Thymus (tissue), 11 donors: Measurements from ENCODE around the gene IFNL4. TPM values are rescaled to one million over a fixed set of nuclear protein-coding genes. Genes with fewer than 3 reads are reported as not detected.
"Not testable (repeated sequence)": the region's sequence is repeated elsewhere in the genome, so short reads cannot be mapped to it uniquely, and the experiment has no call there.

Source experiments
- DNase-seq, 9 donors: peaks; one replicate each; pipeline ENCODE4 v3.0.0-alpha.2; 2013; ENCODE audit warnings: low spot score in 9 of 9, low read depth in 6 of 9, missing footprints in 1 of 9
- H3K27ac ChIP-seq, 2 donors: one replicate each; pipeline ENCODE4 v1.5.1; 2013; ENCODE audit warnings: control low read depth in 1 of 2, low read depth in 1 of 2, low read length in 1 of 2, mild to moderate bottlenecking in 1 of 2, moderate library complexity in 1 of 2
- H3K27me3 ChIP-seq, 2 donors: one replicate each; pipeline ENCODE4 v1.5.1; 2013; ENCODE audit warnings: low read length in 1 of 2; ENCODE audit not compliant: control insufficient read depth in 2 of 2, insufficient read depth in 1 of 2
- H3K36me3 ChIP-seq, 2 donors: one replicate each; pipeline ENCODE4 v1.5.1; 2013; ENCODE audit warnings: low read length in 1 of 2, mild to moderate bottlenecking in 1 of 2, moderate library complexity in 1 of 2; ENCODE audit not compliant: control insufficient read depth in 2 of 2, insufficient read depth in 2 of 2
- H3K4me1 ChIP-seq, 2 donors: one replicate each; pipeline ENCODE4 v1.5.1; 2013; ENCODE audit warnings: low read length in 2 of 2; ENCODE audit not compliant: control insufficient read depth in 2 of 2, insufficient read depth in 2 of 2
- H3K4me3 ChIP-seq, 2 donors: one replicate each; pipeline ENCODE4 v1.5.1; 2013; ENCODE audit warnings: low read length in 2 of 2, control low read depth in 1 of 2, mild to moderate bottlenecking in 1 of 2
- H3K9me3 ChIP-seq, 2 donors: one replicate each; pipeline ENCODE4 v1.5.1; 2013; ENCODE audit warnings: low read length in 1 of 2, mild to moderate bottlenecking in 1 of 2; ENCODE audit not compliant: control insufficient read depth in 2 of 2, insufficient read depth in 1 of 2
- WGBS: extraction: QIAGEN DNeasy Blood & Tissue Kit; methylation state at CpG from one replicate; pipeline ENCODE4 v1.1.7; 2013; 5-methylcytosine and 5-hydroxymethylcytosine counted together
- polyA plus RNA-seq: library from polyadenylated mRNA; stranded (reverse); fragments of 200-250 nt; gene quantifications from one replicate; pipeline ENCODE4 v1.2.3, GENCODE V29; 2013
- total RNA-seq: library from RNA; stranded (reverse); fragments of 120-200 nt; gene quantifications from one replicate; pipeline ENCODE4 v1.2.4, GENCODE V29; 2013
- donor health status: healthy.

Gene IFNL4
- total and polyA plus RNA-seq, 2 donors, result 0.05 TPM; not detected in 1

DNA sequence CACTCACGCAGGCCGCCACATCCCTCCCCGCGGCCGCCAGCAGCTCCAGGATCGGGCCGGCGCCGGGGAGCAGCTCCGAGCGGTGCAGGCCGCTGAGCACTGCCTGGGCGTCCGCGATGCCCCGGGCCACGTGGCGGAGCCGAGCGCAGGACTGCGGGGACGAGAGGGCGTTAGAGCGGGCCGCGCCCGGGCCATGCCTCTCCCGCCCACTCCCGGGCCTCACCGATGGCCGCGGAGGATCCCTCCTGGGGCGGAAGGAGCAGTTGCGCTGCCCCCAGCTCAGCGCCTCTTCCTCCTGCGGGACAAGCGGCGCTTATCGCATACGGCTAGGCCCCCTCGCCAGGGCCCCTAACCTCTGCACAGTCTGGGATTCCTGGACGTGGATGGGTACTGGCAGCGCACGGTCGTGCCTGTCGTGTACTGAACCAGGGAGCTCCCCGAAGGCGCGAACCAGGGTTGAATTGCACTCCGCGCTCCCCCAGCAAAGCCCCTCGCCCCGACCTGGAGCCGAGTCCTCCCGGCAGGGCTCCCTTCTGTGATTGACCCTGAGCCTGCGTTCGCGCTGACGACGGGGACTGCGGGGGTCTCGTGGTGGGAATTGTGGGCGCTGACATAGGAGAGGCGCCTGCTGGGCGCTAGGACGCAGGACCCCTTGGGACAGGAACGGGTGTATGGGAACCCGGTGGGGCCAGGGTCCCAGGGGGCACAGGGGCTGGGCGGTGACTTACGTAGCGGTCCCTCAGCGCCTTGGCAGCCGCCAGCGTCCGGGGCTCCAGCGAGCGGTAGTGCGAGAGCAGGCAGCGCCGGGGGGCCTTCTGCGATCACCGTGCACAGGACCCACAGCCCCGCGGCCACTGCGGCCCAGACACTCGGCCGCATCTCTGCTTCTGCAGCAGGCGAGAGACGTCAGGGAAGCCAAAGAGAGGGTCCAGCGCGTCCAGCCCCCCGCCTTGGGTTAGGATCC lies 673 bp downstream of the IFNL4 start:
- no peaks in the 10 kb centered on the region for H3K36me3 ChIP-seq
- no peak overlapping the region for H3K4me3 ChIP-seq
- H3K9me3 ChIP-seq, result no peaks in the 10 kb centered on the region
- H3K27ac ChIP-seq, result no peak overlapping the region
- DNase-seq, result no peak
- H3K4me1 ChIP-seq, result peaks cover 0 to 5% of the 10 kb centered on the region in 2 donors
- H3K27me3 ChIP-seq, result peaks cover 9 to 48% of the 10 kb centered on the region in 2 donors
- WGBS, result 54% methylated on average over 92 of the region's 92 CpGs

DNA sequence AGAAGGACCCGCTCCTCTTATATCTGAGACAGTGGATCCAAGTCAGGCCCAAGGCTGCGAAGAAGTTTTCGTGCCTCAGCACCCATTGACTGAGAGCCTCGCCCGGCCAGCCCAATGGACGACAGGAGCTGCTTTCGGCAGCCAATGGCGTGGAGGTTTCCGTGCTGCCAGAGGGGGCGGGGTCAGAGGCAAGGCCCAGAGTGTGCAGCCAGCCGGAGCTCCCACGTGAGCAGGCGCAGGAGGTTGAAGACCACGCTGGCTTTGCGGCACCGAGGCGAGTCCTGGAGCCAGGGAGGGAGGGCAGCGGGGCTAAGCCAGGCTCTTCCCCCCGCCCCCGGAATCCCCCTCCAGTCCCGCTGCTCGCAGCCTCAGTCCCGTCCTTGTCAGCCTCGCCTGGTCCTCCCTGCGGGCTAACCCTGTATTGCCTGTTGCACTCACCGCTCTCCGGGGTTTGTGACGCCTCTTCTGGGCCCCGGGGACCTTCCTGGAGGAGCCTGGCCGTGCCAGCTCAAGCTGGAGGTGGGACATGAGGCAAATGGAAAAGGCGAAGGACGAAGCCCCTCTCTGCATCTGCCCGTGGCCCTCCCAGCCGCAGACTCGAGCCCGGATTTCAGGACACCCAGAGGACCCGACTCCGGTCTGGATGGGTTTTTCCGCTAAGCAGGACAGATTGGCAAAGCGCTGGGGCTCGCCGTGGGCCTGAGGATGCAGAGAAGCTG lies 1.5 kb downstream of the IFNL4 start:
- peak in 2 of 9 donors; percentile 12 to 15 for DNase-seq
- H3K36me3 ChIP-seq, result no peaks in the 10 kb centered on the region
- no peak overlapping the region for H3K27ac ChIP-seq
- H3K4me1 ChIP-seq, result peaks cover 0 to 5% of the 10 kb centered on the region in 2 donors
- H3K27me3 ChIP-seq, result peaks cover 9 to 41% of the 10 kb centered on the region in 2 donors
- no peak overlapping the region for H3K4me3 ChIP-seq
- no peaks in the 10 kb centered on the region for H3K9me3 ChIP-seq
- 50% methylated on average over 42 of the region's 42 CpGs for WGBS

DNA sequence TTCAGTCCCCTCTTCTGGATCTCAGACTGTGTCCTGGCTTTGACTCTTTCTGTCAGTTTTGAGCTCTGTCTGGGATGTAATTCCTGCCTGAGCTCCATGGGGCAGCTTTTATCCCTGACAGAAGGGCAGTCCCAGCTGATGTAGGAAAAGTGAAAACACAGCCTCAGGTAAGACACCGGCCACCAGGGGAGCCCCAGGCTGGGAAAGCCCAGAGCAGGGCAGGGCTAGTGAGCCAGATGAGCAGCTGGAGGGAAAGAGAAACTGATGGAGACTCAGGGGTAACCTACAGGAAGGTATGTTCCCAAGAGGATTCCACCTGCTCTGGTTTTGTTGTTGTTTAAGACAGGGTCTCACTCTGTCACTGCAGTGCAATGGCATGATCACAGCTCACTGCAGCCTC lies 3.5 kb downstream of the IFNL4 start:
- H3K4me3 ChIP-seq, H3K4me1 ChIP-seq, H3K27ac ChIP-seq, H3K36me3 ChIP-seq, H3K9me3 ChIP-seq, DNase-seq: not testable (repeated sequence)
- H3K27me3 ChIP-seq, result peaks cover 9 to 35% of the 10 kb centered on the region in 2 donors
- WGBS, result no CpG with 5 or more reads among the region's 1 CpG

DNA sequence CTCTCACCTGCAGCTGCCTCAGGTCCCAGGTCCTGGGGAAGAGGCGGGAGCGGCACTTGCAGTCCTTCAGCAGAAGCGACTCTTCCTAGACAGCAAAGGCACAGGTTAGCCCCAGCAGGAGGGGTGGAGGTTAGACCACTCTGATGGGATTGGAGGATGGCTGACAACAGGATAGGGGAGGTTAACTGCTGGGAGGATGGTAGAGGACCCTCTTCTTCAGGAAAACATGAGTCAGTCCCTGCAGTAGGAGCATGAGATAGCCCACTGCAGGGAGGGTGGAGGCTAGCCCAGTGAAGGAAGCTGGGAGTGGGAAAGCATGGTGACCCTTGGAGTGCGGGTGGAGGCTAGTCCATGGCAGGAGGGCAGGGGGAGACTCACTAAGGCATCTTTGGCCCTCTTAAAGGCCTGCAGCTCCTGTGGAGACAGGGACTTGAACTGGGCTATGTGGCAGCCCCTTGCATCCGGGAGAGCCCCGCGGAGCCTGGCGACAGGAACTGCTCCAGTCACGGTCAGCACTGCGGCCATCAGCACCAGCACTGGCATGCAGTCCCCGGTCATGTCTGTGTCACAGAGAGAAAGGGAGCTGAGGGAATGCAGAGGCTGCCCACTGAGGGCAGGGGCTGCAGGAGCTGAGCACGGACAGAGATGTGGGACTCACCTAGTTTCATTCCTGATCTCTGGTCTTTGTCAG lies 4.1 kb downstream of the IFNL4 start, which contains the start of gene IFNL3:
Gene IFNL3 (minus strand): TSS at position 597 of the 691 bp plus-strand sequence. CDS start 39 bp downstream, at position 558.
- H3K4me1 ChIP-seq, H3K27ac ChIP-seq, H3K4me3 ChIP-seq, DNase-seq, H3K9me3 ChIP-seq, H3K36me3 ChIP-seq: not testable (repeated sequence)
- WGBS, result 96% methylated on average over 11 of the region's 12 CpGs
- peaks cover 9 to 28% of the 10 kb centered on the region in 2 donors for H3K27me3 ChIP-seq

DNA sequence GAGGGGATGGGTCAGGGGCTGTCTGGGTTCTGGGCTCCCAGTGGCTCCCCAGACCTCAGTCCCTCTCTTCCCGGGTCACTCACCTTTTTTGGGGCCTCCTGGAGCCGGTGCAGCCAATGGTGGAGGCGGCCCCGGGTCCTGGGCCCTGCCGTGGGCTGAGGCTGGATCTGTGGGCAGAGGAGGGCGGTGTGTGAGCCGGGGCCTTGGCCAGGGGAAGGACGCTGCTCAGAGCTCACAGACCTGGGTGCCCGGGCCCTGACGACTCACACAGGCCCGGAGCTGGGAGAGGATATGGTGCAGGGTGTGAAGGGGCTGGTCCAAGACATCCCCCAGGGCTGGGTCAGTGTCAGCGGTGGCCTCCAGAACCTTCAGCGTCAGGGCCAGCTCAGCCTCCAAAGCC lies 4.9 kb downstream of the IFNL4 start:
- H3K27me3 ChIP-seq, result peaks cover 9 to 20% of the 10 kb centered on the region in 2 donors
- H3K36me3 ChIP-seq, H3K4me1 ChIP-seq, H3K27ac ChIP-seq, DNase-seq, H3K9me3 ChIP-seq, H3K4me3 ChIP-seq: not testable (repeated sequence)
- 94% methylated on average over 13 of the region's 13 CpGs for WGBS

DNA sequence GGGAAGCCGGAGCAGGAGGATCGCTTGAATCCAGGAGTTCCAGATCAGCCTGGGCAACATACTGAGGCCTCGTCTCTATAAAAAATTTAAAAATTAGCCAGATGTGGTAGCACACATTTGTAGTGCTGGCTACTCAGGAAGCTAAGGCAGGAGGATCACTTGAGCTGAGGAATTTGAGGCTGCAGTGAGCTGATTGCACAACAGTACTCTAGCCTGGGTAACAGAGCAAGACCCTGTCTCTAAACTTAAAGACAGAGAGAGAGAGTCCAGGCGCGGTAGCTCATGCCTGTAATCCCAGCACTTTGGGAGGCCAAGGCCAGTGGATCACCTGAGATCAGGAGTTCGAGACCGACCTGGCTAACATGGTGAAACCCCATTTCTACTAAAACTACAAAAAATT lies 8.2 kb downstream of the IFNL4 start:
- Histone ChIP-seq H3K27ac (no peak overlapping the region), H3K4me3 (no peak overlapping the region), H3K4me1 (peaks cover 5 to 7% of the 10 kb centered on the region in 2 donors), H3K9me3 (no peaks in the 10 kb centered on the region), H3K27me3 (peaks cover 0 to 3% of the 10 kb centered on the region in 2 donors), H3K36me3 (no peaks in the 10 kb centered on the region)
- WGBS, result 98% methylated on average over 7 of the region's 7 CpGs
- no peak for DNase-seq

DNA sequence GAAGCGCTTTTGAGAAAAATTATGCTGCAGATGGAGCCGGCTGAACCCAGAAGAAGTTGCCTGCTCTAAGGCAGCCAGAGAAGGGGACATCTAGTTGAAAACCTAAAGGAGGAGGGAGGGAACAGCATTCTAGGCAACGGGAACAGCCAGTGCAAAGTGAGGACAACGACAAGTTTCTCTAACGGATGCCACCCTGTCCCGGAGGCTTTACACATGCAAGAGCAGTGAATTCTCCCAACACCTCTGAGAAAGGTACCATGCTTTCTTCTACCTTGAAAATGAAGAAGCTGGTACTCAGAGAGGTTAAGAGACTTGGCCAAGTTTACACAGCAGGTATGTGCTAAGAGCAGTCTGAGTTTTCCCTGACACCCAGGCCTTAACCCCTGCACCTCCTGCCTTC lies 9.7 kb downstream of the IFNL4 start:
- WGBS, result 98% methylated on average over 6 of the region's 6 CpGs
- Histone ChIP-seq H3K27me3 (peaks cover 0 to 3% of the 10 kb centered on the region in 2 donors), H3K36me3 (no peaks in the 10 kb centered on the region), H3K27ac (no peak overlapping the region), H3K4me3 (no peak overlapping the region), H3K4me1 (peaks cover 5 to 7% of the 10 kb centered on the region in 2 donors), H3K9me3 (no peaks in the 10 kb centered on the region)
- DNase-seq, result no peak

DNA sequence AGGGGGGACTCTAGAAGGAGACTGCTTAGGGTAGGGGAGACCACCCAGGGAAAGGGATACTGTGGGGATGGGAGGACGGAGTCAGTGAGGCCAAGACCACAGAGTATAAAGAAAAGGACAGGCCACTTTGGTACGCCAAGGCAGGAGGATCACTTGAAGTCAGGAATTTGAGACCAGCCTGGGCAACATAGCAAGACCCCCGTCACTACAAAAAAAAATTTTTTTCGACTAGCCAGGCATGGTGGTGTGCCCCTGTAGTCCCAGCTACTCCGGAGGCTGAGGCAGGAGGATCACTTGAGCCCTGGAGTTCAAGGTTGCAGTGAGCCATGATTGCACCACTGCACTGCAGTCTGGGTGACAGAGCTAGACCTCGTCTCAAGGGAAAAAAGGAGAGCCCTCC lies 10.4 kb downstream of the IFNL4 start:
- H3K4me3 ChIP-seq, result no peak overlapping the region

More for the DNA sequence above, 10.4 kb downstream of the IFNL4 start:
- Histone ChIP-seq H3K4me1 (peaks cover 5 to 7% of the 10 kb centered on the region in 2 donors), H3K9me3 (no peaks in the 10 kb centered on the region), H3K27ac (no peak overlapping the region), H3K36me3 (no peaks in the 10 kb centered on the region), H3K27me3 (peaks cover 0 to 3% of the 10 kb centered on the region in 2 donors)
- no peak for DNase-seq
- WGBS, result 94% methylated on average over 6 of the region's 6 CpGs
